GM18951 (cell line): ENCODE measurements around the gene ACTR5.
A peak's percentile ranks its signal among the peaks of the same experiment; 100 is the strongest.

ENCODE experiments used
- POLR2A ChIP-seq: IDR thresholded peaks from 4 replicates; pipeline ENCODE4 v1.6.1; 2011; ENCODE audit warnings: mild to moderate bottlenecking; ENCODE audit not compliant: insufficient read length, insufficient read depth; ENCODE audit errors: extremely low read depth
- in situ Hi-C: fragments of 300-500 bp; cut with MboI; formaldehyde crosslinking; loops from one replicate; pipeline ENCODE4 v1.12.0; 2022; ENCODE audit warnings: low sequenced_read_pairs, mixed read lengths, inconsistent platforms; ENCODE audit not compliant: unreplicated experiment

ACTR5 gene

DNA sequence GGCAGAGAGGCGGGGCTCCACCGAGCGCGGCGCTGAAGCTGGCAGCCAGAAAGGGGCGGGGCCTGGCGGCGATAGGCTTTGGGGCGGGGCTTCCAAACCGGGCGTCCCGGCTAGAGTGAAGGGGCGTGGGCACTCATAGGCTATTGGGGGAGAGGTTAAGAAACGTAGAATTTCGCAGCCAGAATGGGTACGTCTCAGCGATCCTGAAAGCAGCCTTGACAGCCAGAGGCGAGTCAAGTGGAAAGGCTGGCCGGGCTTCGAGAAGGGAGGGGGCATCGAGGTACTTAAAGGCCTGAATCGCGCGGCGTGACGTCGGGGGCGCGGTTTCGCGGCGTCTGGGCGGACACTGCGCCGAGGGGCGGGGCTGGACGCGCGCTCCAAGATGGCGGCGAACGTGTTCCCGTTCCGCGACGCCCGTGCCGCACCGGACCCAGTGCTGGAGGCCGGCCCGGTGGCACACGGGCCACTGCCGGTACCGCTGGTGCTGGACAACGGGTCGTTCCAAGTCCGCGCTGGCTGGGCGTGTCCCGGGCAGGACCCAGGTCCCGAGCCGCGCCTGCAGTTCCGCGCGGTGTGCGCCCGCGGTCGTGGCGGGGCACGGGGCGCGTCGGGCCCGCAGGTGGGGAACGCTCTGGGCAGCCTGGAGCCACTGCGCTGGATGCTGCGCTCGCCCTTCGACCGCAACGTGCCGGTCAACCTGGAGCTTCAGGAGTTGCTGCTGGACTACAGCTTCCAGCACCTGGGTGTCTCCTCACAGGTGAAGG lies at the start of gene ACTR5:
Gene ACTR5 (plus strand): TSS at position 364 of the 764 bp plus-strand sequence. CDS start 19 bp downstream, at position 383.
- peak; percentile 81 for TF ChIP-seq POLR2A
- in situ Hi-C loops: no loop called here

GRCh38 chr20:38698541-38698940 lies 49.7 kb upstream of the ACTR5 start:
- TF ChIP-seq POLR2A: no peak
- in situ Hi-C loops: no loop called here

DNA sequence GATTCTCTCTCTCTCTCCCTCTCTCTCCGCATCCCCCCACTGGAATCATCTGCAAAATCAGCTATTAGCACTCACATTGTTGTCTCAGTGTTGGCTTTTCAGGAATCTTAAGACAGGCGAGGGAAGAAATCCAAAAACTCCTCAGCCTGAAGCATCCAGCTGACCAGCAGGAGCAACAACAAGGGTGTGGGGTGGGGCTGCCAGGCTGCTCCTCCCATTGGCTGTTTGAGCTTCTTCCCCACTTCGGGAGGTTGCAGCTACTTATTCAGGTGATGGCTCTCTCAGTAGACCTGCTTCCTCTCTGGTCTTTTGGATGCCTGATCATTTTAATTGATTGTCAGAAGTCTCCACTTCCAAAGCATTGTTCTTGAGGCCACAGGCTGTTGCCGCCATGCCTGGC lies 48.1 kb upstream of the ACTR5 start:
- in situ Hi-C loops: loop anchor here (5.0 kb wide), 1 partner anchor 33 kb away; no protein-coding TSS in a partner anchor
- TF ChIP-seq POLR2A: no peak

DNA sequence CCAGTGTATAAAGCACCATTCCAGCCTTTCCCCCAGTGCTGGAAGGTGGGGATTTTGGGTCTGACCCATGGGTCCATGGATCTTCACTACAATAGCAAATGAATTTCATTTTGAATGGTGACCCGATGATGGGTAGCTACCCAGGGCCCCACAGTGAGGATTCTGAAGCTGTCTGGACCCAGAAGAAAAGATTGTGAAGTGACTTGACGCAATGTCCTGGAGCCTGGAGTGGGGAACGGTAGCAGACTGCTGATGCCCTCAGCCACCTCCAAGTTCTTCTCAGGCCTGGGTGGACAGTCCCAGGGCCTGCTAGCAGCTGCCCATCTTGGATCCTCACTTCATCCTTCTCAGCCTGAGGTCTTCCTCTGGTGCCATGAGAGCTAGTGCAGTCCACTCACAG lies 47.3 kb upstream of the ACTR5 start:
- in situ Hi-C loops: loop anchor here (5.0 kb wide), 1 partner anchor 34 kb away; no protein-coding TSS in a partner anchor
- TF ChIP-seq POLR2A: no peak

DNA sequence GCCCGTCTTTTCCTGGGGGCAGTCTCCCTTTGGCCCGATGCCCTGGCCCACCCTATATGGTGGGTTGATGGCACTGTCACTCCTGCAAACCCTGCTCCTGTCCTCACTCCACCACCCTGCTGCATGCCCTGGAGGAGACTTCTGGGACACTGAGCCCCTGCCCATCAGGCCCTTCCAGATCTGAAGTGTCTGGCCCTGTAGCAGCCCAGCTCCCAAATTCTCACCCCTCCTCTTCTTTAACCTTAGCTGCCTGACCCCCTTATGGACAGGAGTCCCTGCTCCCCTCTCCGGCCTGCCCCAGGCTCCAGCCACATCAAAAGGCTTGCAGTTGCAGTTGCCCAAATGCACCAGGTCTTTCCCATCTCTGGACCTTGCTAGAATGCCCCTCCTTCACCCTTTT lies 44.7 kb upstream of the ACTR5 start:
- in situ Hi-C loops: loop anchor here (5.0 kb wide), 1 partner anchor 36 kb away; no protein-coding TSS in a partner anchor
- no peak for TF ChIP-seq POLR2A

GRCh38 chr20:38704136-38704535 lies 44.1 kb upstream of the ACTR5 start:
- no peak for TF ChIP-seq POLR2A
- in situ Hi-C loops: loop anchor here (5.0 kb wide), 1 partner anchor 37 kb away; no protein-coding TSS in a partner anchor

DNA sequence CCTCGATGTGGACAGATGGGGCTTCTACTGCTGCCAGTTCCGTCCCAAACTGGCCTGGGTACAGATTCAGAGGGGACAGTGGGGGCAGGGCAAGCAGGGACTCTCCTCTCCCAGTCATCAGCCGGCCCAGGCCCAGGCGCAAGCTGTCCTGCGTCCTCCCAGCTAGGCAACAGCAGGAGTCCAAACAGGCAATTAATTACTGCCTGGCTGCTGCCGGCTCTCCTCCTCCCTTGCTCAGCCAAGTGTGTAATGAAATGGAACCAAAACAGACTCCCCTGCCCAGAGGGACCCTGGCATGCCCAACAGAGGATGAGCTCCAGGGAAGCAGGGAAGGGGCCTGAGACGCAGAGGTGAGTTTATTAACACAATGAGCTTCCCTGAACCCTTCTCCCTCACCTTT lies 41.8 kb upstream of the ACTR5 start:
- no peak for TF ChIP-seq POLR2A
- in situ Hi-C loops: no loop called here

DNA sequence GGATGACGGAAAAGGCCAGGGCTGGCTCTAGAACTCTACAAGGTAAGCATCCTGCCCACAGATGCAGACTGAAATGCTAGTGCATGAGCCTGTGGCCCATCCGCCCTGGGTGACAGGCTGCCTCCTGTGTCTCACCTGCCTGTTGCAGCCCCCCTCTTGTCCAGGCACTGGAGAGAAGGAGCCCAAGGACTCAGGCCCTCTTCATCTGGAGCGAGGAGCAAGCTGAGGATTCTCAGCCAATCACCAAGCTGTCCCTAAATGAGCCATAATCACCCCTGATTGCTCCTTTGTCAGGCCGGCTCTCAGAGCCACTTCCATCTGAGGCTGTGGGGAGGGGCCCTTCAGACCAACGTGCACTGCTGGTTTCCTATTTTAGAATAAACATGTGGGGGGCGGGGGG lies 34.0 kb upstream of the ACTR5 start:
- in situ Hi-C loops: no loop called here
- no peak for TF ChIP-seq POLR2A

DNA sequence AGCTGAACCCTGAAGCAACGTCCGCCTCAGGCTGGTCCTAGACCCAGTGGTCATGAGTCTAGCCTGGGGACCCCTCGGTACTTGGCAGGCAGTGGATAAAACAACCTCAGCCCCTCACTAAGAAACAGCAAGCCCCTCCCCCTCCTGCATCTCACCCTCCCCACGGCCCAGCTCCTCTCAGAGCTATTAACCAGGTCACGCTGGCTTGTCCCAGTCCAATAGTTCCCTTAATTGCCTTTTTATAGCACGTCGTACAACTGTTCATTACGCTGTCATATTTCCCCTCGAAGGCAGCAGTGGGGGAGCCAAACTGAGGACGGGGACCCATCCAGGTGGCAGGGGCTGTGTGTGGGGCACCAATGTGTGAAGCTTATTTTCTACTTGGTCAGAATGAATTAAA lies 32.6 kb upstream of the ACTR5 start:
- no peak for TF ChIP-seq POLR2A

DNA sequence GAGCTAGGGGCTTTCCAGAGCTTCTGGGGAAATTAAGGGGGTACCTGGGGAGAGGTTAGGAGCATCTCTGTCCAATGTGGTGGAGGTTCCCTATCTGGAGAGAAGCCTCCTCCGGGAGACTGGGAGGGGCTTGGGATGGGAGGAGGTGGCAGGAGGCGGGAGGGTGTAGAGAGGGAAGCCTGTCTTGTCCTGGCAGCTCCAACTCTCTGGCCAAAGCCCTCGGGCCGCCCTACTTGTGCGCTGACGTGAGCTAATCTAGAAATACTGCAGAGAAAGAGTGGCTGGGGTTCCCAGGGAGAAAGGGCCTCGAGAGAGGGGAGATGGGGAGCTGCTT lies 25.6 kb upstream of the ACTR5 start:
- in situ Hi-C loops: no loop called here

More for the DNA sequence above, 32.6 kb upstream of the ACTR5 start:
- in situ Hi-C loops: no loop called here

DNA sequence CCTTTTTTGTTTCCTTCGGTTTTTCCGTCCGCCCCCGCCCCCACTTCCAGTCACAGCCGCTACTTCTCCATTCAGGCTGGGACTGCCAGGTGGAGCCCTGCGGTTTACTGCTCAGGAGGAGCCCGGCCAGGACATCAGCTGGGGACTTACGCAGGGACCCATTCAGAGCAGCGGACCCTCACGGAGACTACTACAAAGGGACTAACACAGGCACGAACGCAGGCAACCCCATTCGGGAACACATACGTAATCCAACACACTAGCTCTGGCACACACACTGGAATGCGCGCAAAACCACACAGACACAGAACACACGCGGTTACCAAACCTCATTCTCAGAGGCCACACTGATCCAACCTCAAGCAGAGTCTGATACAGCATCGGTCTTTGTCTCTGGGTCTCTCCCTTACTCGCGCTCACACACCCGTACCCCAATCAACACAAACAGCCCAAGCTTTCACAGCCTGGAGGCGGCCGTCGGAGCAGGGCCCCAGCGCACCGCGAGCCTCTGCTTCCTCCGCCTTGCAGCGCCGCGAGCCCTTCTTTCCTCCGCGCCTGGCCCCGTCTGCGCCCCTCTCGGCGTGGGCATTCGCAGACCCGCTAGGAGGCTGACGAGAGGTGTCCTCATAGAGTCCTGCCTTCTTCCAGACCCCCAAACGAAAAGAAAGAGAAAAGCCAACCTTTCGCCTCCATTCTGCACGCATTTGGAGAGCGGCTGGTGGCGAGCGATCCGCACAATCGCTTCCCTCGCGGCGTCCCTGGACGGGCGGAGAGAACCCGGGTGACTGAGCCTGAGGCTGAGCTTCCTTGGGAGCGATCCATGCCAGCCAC lies 25.0 kb upstream of the ACTR5 start:
- no peak for TF ChIP-seq POLR2A
- in situ Hi-C loops: no loop called here

More for the DNA sequence above, 25.6 kb upstream of the ACTR5 start:
- TF ChIP-seq POLR2A: no peak

GRCh38 chr20:38723848-38724625 lies 24.2 kb upstream of the ACTR5 start, which contains the start of gene SLC32A1:
SLC32A1 (plus strand) TSS chr20:38724486; CDS start chr20:38724725, 239 bp downstream.
- in situ Hi-C loops: no loop called here
- no peak for TF ChIP-seq POLR2A
